ENCODE results near the gene SNAPC4.

Gene SNAPC4

GRCh38 chr9:136381966-136382513 is 17.9 kb downstream of the SNAPC4 start:
- H3K79me2 ChIP-seq (ENCODE audit: control insufficient read depth, low read length): no peaks in the 10 kb centered on the region
- H4K20me1 ChIP-seq (ENCODE audit: control insufficient read depth, insufficient read depth, low read depth, low read length): no peaks in the 10 kb centered on the region
- H3K27ac ChIP-seq (ENCODE audit: low read depth, low read length): no peak overlapping the region
- H3K9me2 ChIP-seq (replicated peaks; ENCODE audit: control insufficient read depth, low read length): no peaks in the 10 kb centered on the region
- no peaks in the 10 kb centered on the region for H3K27me3 ChIP-seq (ENCODE audit: control insufficient read depth, low read length)
- no peaks in the 10 kb centered on the region for H3F3A ChIP-seq (ENCODE audit: control insufficient read depth, insufficient read depth)
- no peak overlapping the region for H3K4me3 ChIP-seq (ENCODE audit: low read length)
- H3K36me3 ChIP-seq (ENCODE audit: control insufficient read depth, low read length): peaks cover 80% of the 10 kb centered on the region
- H3K4me1 ChIP-seq (ENCODE audit: control insufficient read depth, low read length): no peaks in the 10 kb centered on the region
- no peak overlapping the region for H3K4me2 ChIP-seq (ENCODE audit: low read length)
- H3K9me3 ChIP-seq (ENCODE audit: control insufficient read depth, insufficient read depth, low read length): no peaks in the 10 kb centered on the region
- no peak for TF ChIP-seq EZH2phosphoT487 (IDR thresholded peaks at IDR 0.05; ENCODE audit: borderline replicate concordance, low read length)
- no peak for TF ChIP-seq CTCF (IDR thresholded peaks at IDR 0.05; ENCODE audit: low read depth, low read length, poor library complexity, severe bottlenecking)

GRCh38 chr9:136381311-136381710 is 18.7 kb downstream of the SNAPC4 start:
- peaks cover 80% of the 10 kb centered on the region for H3K36me3 ChIP-seq (ENCODE audit: control insufficient read depth, low read length)
- no peaks in the 10 kb centered on the region for H4K20me1 ChIP-seq (ENCODE audit: control insufficient read depth, insufficient read depth, low read depth, low read length)
- H3K4me3 ChIP-seq (ENCODE audit: low read length): no peak overlapping the region
- H3K9me3 ChIP-seq (ENCODE audit: control insufficient read depth, insufficient read depth, low read length): no peaks in the 10 kb centered on the region
- no peaks in the 10 kb centered on the region for H3K4me1 ChIP-seq (ENCODE audit: control insufficient read depth, low read length)
- no peaks in the 10 kb centered on the region for H3K27me3 ChIP-seq (ENCODE audit: control insufficient read depth, low read length)
- no peak overlapping the region for H3K27ac ChIP-seq (ENCODE audit: low read depth, low read length)
- no peaks in the 10 kb centered on the region for H3F3A ChIP-seq (ENCODE audit: control insufficient read depth, insufficient read depth)
- H3K9me2 ChIP-seq (replicated peaks; ENCODE audit: control insufficient read depth, low read length): no peaks in the 10 kb centered on the region
- no peak overlapping the region for H3K4me2 ChIP-seq (ENCODE audit: low read length)
- TF ChIP-seq CTCF (IDR thresholded peaks at IDR 0.05; ENCODE audit: low read depth, low read length, poor library complexity, severe bottlenecking) (no peak), EZH2phosphoT487 (IDR thresholded peaks at IDR 0.05; ENCODE audit: borderline replicate concordance, low read length) (no peak)
- H3K79me2 ChIP-seq (ENCODE audit: control insufficient read depth, low read length): no peaks in the 10 kb centered on the region

- Histone ChIP-seq H3K27ac (ENCODE audit: low read depth, low read length) (no peak overlapping the region), H3K36me3 (ENCODE audit: control insufficient read depth, low read length) (peaks cover 82% of the 10 kb centered on the region), H3K79me2 (ENCODE audit: control insufficient read depth, low read length) (no peaks in the 10 kb centered on the region)
Measured at GRCh38 chr9:136380381-136380780, 19.6 kb downstream of the SNAPC4 start.

More at GRCh38 chr9:136380381-136380780, 19.6 kb downstream of the SNAPC4 start:
- Histone ChIP-seq H3K4me3 (ENCODE audit: low read length) (no peak overlapping the region), H3K4me2 (ENCODE audit: low read length) (no peak overlapping the region), H4K20me1 (ENCODE audit: control insufficient read depth, insufficient read depth, low read depth, low read length) (no peaks in the 10 kb centered on the region), H3K27me3 (ENCODE audit: control insufficient read depth, low read length) (no peaks in the 10 kb centered on the region), H3K9me3 (ENCODE audit: control insufficient read depth, insufficient read depth, low read length) (no peaks in the 10 kb centered on the region), H3F3A (ENCODE audit: control insufficient read depth, insufficient read depth) (no peaks in the 10 kb centered on the region), H3K9me2 (replicated peaks; ENCODE audit: control insufficient read depth, low read length) (no peaks in the 10 kb centered on the region), H3K4me1 (ENCODE audit: control insufficient read depth, low read length) (no peaks in the 10 kb centered on the region)
- TF ChIP-seq EZH2phosphoT487 (IDR thresholded peaks at IDR 0.05; ENCODE audit: borderline replicate concordance, low read length): no peak
- TF ChIP-seq CTCF (IDR thresholded peaks at IDR 0.05; ENCODE audit: low read depth, low read length, poor library complexity, severe bottlenecking): no peak

Measured in DOHH2 (cell line).